HEK293 (cell line): ENCODE results near the gene ZDHHC9.

ENCODE experiments used
- CTCF ChIA-PET: fragments of 350-600 bp; formaldehyde crosslinking; extraction: SDS; loops from one replicate; lab custom pipeline; 2021; ENCODE audit warnings: antibody characterized with exemption; lab: Yijun Ruan, JAX
- POLR2A ChIA-PET: fragments of 300-600 bp; formaldehyde crosslinking; extraction: SDS; loops from one replicate; lab custom pipeline; 2020; ENCODE audit warnings: antibody characterized with exemption, inconsistent platforms; lab: Yijun Ruan, JAX
- H3K27ac ChIP-seq: fragments of 200-500 bp; sonication (Bioruptor generic); 2 replicates; pipeline ENCODE4 v1.5.1; 2014; ENCODE audit warnings: low read depth, low read length, control low read depth, inconsistent platforms; ENCODE audit errors: extremely low read depth
- H3K36me3 ChIP-seq, 2 experiments: fragments of 200-500 bp in 1 of 2; sonication (Bioruptor generic) in 1 of 2; 1 replicate in 1 of 2; 2 replicates in 1 of 2; pipeline ENCODE4 v1.5.1; 2014 to 2017; ENCODE audit warnings: inconsistent platforms in 2 of 2, low read length in 2 of 2; ENCODE audit not compliant: control insufficient read depth in 2 of 2, insufficient read depth in 1 of 2
- H3K4me1 ChIP-seq: fragments of 200-500 bp; sonication (Bioruptor generic); 2 replicates; pipeline ENCODE4 v1.5.1; 2014; ENCODE audit warnings: mild to moderate bottlenecking, low read length, inconsistent platforms; ENCODE audit not compliant: control insufficient read depth, insufficient read depth
- H3K4me3 ChIP-seq: 2 replicates; pipeline ENCODE4 v1.5.1; 2011; ENCODE audit warnings: low read depth, mild to moderate bottlenecking, control low read depth, low read length, moderate library complexity
- H3K9me3 ChIP-seq: fragments of 200-500 bp; sonication (Bioruptor generic); 2 replicates; pipeline ENCODE4 v1.5.1; 2014; ENCODE audit warnings: low read depth, low read length, inconsistent platforms; ENCODE audit not compliant: control insufficient read depth, insufficient read depth
- GFI1B ChIP-seq: fragments of 450-650 bp; formaldehyde crosslinking; IDR thresholded peaks from 2 replicates; pipeline ENCODE4 v1.5.1; 2016; ENCODE audit warnings: missing biosample characterization, missing genetic modification characterization
- KLF7 ChIP-seq: fragments of 450-650 bp; formaldehyde crosslinking; IDR thresholded peaks from 2 replicates; pipeline ENCODE4 v1.5.1; 2016; ENCODE audit warnings: missing biosample characterization, missing genetic modification characterization, borderline replicate concordance
- PBX3 ChIP-seq: sonication (generic); formaldehyde crosslinking; IDR thresholded peaks from 2 replicates; pipeline ENCODE4 v1.8.1; 2022; ENCODE audit warnings: mild to moderate bottlenecking, moderate library complexity, missing genetic modification reagents
- PRDM1 ChIP-seq: fragments of 450-650 bp; formaldehyde crosslinking; IDR thresholded peaks from 2 replicates; pipeline ENCODE4; 2016; ENCODE audit warnings: missing biosample characterization, missing genetic modification characterization
- REST ChIP-seq: fragments of 450-650 bp; formaldehyde crosslinking; IDR thresholded peaks from 2 replicates; pipeline ENCODE4 v1.5.1; 2016; ENCODE audit warnings: missing biosample characterization, missing genetic modification characterization
- TCF7L2 ChIP-seq: IDR thresholded peaks from 2 replicates; pipeline ENCODE4 v1.6.1; 2011; ENCODE audit warnings: low read depth, mild to moderate bottlenecking, inconsistent platforms, low read length, moderate library complexity, borderline replicate concordance
- ZBTB6 ChIP-seq: fragments of 450-650 bp; formaldehyde crosslinking; IDR thresholded peaks from 2 replicates; pipeline ENCODE4 v1.5.1; 2017; ENCODE audit warnings: missing biosample characterization, missing genetic modification characterization
- ZNF112 ChIP-seq: fragments of 450-650 bp; formaldehyde crosslinking; IDR thresholded peaks from 2 replicates; pipeline ENCODE4 v1.5.0; 2017; ENCODE audit warnings: missing biosample characterization, missing genetic modification characterization
- ZNF138 ChIP-seq: fragments of 450-650 bp; formaldehyde crosslinking; IDR thresholded peaks from 2 replicates; pipeline ENCODE4 v1.5.1; 2016; ENCODE audit warnings: missing biosample characterization, missing genetic modification characterization, borderline replicate concordance
- ZNF214 ChIP-seq: fragments of 450-650 bp; formaldehyde crosslinking; IDR thresholded peaks from 2 replicates; pipeline ENCODE4 v1.5.1; 2017; ENCODE audit warnings: missing biosample characterization, mild to moderate bottlenecking, missing genetic modification characterization, borderline replicate concordance
- ZNF311 ChIP-seq: fragments of 450-650 bp; formaldehyde crosslinking; IDR thresholded peaks from 2 replicates; pipeline ENCODE4 v1.5.1; 2017; ENCODE audit warnings: missing biosample characterization, missing genetic modification characterization, borderline replicate concordance
- ZNF48 ChIP-seq: fragments of 450-650 bp; formaldehyde crosslinking; IDR thresholded peaks from 2 replicates; pipeline ENCODE4 v1.5.1; 2016; ENCODE audit warnings: missing biosample characterization, missing genetic modification characterization
- ZNF530 ChIP-seq: fragments of 450-650 bp; formaldehyde crosslinking; IDR thresholded peaks from 2 replicates; pipeline ENCODE4 v1.5.1; 2016; ENCODE audit warnings: low read depth, missing biosample characterization, missing genetic modification characterization
- ZNF560 ChIP-seq: fragments of 450-650 bp; formaldehyde crosslinking; IDR thresholded peaks from 2 replicates; pipeline ENCODE4 v1.5.1; 2017; ENCODE audit warnings: missing biosample characterization, missing genetic modification characterization, borderline replicate concordance
- ZNF621 ChIP-seq: fragments of 450-650 bp; formaldehyde crosslinking; IDR thresholded peaks from 2 replicates; pipeline ENCODE4 v1.5.1; 2017; ENCODE audit warnings: missing biosample characterization, missing genetic modification characterization
- ZNF664 ChIP-seq: fragments of 450-650 bp; formaldehyde crosslinking; IDR thresholded peaks from 2 replicates; pipeline ENCODE4 v1.5.1; 2016; ENCODE audit warnings: missing biosample characterization, missing genetic modification characterization
- ZNF776 ChIP-seq: fragments of 450-650 bp; formaldehyde crosslinking; IDR thresholded peaks from 2 replicates; pipeline ENCODE4 v1.5.0; 2017; ENCODE audit warnings: missing biosample characterization, missing genetic modification characterization, borderline replicate concordance
- ZNF785 ChIP-seq: fragments of 450-650 bp; formaldehyde crosslinking; IDR thresholded peaks from 2 replicates; pipeline ENCODE4 v1.5.1; 2016; ENCODE audit warnings: missing biosample characterization, missing genetic modification characterization
- ZNF837 ChIP-seq: fragments of 450-650 bp; formaldehyde crosslinking; IDR thresholded peaks from 2 replicates; pipeline ENCODE4 v1.5.1; 2016; ENCODE audit warnings: missing biosample characterization, missing genetic modification characterization
- ZSCAN4 ChIP-seq: fragments of 450-650 bp; formaldehyde crosslinking; IDR thresholded peaks from 2 replicates; pipeline ENCODE4 v1.5.1; 2017; ENCODE audit warnings: missing biosample characterization, missing genetic modification characterization

The ZDHHC9 gene

GRCh38 chrX:129781680-129782495 is 61.8 kb downstream of the ZDHHC9 start:
- no peaks in the 10 kb centered on the region for H3K9me3 ChIP-seq
- TF ChIP-seq ZNF776 (tag by site-specific recombination), result no peak
- no peak for TF ChIP-seq ZNF112 (tag by site-specific recombination)
- peak; percentile 57 for TF ChIP-seq REST
- H3K36me3 ChIP-seq, result no peaks in the 10 kb centered on the region
- CTCF ChIA-PET, result interaction anchor here (0.5 to 0.7 kb wide), 4 partner anchors 11 to 1134 kb away, joined by 3 to 6 read pairs (median 4); no protein-coding TSS in a partner anchor
- POLR2A ChIA-PET, result no interaction called here
- no peak overlapping the region for H3K27ac ChIP-seq
- H3K4me3 ChIP-seq, result no peak overlapping the region
- no peaks in the 10 kb centered on the region for H3K4me1 ChIP-seq

- TF ChIP-seq ZBTB6 (tag by site-specific recombination) (no peak), ZNF311 (no peak), PBX3 (CRISPR knock-in tag) (no peak), TCF7L2 (no peak), KLF7 (no peak), ZNF530 (tag by site-specific recombination) (no peak), GFI1B (tag by site-specific recombination) (no peak), PRDM1 (tag by site-specific recombination) (no peak)
- CTCF ChIA-PET, result interaction anchor here (0.5 to 1.0 kb wide), 4 partner anchors 11 to 143 kb away, joined by 3 to 6 read pairs (median 4); no protein-coding TSS in a partner anchor
- POLR2A ChIA-PET, result interaction anchor here (0.6 kb wide), 1 partner anchor 150 kb away, joined by 3 read pairs; no protein-coding TSS in a partner anchor
- Histone ChIP-seq H3K27ac (no peak overlapping the region), H3K4me1 (no peaks in the 10 kb centered on the region), H3K4me3 (no peak overlapping the region), H3K9me3 (no peaks in the 10 kb centered on the region), H3K36me3 (no peaks in the 10 kb centered on the region)
Observed at GRCh38 chrX:129781134-129781672, 62.5 kb downstream of the ZDHHC9 start.

GRCh38 chrX:129780441-129781105 is 63.1 kb downstream of the ZDHHC9 start:
- no peaks in the 10 kb centered on the region for H3K4me1 ChIP-seq
- no peaks in the 10 kb centered on the region for H3K9me3 ChIP-seq
- ChIA-PET CTCF (interaction anchor here (1.0 kb wide), 1 partner anchor 54 kb away, joined by 4 read pairs; no protein-coding TSS in a partner anchor), POLR2A (interaction anchor here (0.6 kb wide), 1 partner anchor 151 kb away, joined by 3 read pairs; no protein-coding TSS in a partner anchor)
- TF ChIP-seq ZSCAN4 (tag by site-specific recombination) (no peak), ZNF138 (tag by site-specific recombination) (no peak), ZNF785 (no peak), ZNF48 (no peak), ZNF621 (no peak), ZNF837 (no peak), ZNF560 (no peak), ZNF214 (tag by site-specific recombination) (no peak), ZNF664 (tag by site-specific recombination) (no peak)
- no peak overlapping the region for H3K4me3 ChIP-seq
- H3K27ac ChIP-seq, result no peak overlapping the region
- H3K36me3 ChIP-seq, result no peaks in the 10 kb centered on the region
